Uterus (tissue), 2 donors: ENCODE measurements around the gene PCYT1A.

Source experiments
- POLR2A ChIP-seq, 2 donors: fragments of 450-650 bp; IDR thresholded peaks; one replicate each; pipeline ENCODE4 v1.6.1; 2016; ENCODE audit warnings: antibody characterized with exemption in 2 of 2, mild to moderate bottlenecking in 1 of 2, moderate library complexity in 1 of 2
- TF ChIP-seq, protein P1 (sequence below), 4 experiments: fragments of 200-600 bp in 2 of 4; fragments of 450-650 bp in 2 of 4; sonication (generic) in 2 of 4; IDR thresholded peaks; one replicate each; pipeline ENCODE4 v1.5.1; 2016 to 2019; ENCODE audit warnings: antibody characterized with exemption in 4 of 4, mild to moderate bottlenecking in 2 of 4, moderate library complexity in 1 of 4

- TF ChIP-seq POLR2A (IDR thresholded peaks at IDR 0.05), result no peak
- TF ChIP-seq, protein P1, sequence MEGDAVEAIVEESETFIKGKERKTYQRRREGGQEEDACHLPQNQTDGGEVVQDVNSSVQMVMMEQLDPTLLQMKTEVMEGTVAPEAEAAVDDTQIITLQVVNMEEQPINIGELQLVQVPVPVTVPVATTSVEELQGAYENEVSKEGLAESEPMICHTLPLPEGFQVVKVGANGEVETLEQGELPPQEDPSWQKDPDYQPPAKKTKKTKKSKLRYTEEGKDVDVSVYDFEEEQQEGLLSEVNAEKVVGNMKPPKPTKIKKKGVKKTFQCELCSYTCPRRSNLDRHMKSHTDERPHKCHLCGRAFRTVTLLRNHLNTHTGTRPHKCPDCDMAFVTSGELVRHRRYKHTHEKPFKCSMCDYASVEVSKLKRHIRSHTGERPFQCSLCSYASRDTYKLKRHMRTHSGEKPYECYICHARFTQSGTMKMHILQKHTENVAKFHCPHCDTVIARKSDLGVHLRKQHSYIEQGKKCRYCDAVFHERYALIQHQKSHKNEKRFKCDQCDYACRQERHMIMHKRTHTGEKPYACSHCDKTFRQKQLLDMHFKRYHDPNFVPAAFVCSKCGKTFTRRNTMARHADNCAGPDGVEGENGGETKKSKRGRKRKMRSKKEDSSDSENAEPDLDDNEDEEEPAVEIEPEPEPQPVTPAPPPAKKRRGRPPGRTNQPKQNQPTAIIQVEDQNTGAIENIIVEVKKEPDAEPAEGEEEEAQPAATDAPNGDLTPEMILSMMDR (IDR thresholded peaks at IDR 0.05), result no peak
Observed at GRCh38 chr3:196225086-196225485, 62.4 kb downstream of the PCYT1A start.
